Measurements from ENCODE around the gene COPS3.
"Not testable (repeated sequence)": the region's sequence is repeated elsewhere in the genome, so short reads cannot be mapped to it uniquely, and the experiment has no call there.

Gene COPS3

GRCh38 chr17:17301659-17302058 is 20.6 kb upstream of the COPS3 start:
- not testable (repeated sequence) for DNase-seq (ENCODE audit: low read depth in 3 of 3)

- peak in 1 of 3 donors; percentile 56 for DNase-seq (ENCODE audit: low read depth in 3 of 3)
Measured at GRCh38 chr17:17300624-17301568, 19.9 kb upstream of the COPS3 start.

- no peak for DNase-seq (ENCODE audit: low read depth in 3 of 3)
Measured at GRCh38 chr17:17298108-17298507, 17.1 kb upstream of the COPS3 start.

DNA sequence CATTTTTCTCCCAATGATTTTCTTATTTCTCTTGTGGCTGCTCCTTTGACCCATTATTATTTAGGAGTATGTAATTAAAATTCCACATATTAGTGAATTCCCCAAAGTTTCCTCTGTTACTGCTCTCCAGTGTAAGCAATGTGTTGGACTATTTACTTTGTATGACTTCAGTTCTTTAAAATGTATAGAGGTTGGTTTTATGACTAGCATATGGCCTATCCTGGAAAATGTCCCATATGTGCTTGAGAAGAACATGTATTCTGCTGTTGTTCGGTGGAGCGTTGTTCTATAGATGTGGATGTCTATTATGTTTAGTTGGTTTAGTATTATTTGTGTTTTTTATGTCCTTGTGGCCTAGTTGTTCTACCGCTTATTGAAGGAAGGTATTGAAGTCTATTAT is 16.2 kb upstream of the COPS3 start:
- no peak for DNase-seq (ENCODE audit: low read depth in 3 of 3)

DNA sequence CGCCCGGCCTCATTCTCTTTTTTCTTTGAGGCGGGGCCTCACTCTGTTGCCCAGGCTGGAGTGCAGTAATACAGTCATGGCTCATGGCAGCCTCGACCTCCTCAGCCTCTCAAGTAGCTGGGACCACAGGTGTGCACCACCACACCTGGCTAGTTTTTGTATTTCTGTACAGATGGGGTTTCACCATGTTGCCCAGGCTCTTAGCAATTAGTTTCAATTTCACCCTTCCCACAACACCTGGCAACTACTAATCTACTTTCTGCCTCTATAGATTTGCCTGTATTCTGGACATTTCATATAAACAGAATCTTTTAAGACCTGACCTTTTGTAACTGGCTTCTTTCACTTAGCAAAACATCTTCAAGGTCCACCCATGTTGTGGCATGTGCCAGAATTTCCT is 14.1 kb upstream of the COPS3 start:
- DNase-seq (ENCODE audit: low read depth in 3 of 3) = no peak

DNA sequence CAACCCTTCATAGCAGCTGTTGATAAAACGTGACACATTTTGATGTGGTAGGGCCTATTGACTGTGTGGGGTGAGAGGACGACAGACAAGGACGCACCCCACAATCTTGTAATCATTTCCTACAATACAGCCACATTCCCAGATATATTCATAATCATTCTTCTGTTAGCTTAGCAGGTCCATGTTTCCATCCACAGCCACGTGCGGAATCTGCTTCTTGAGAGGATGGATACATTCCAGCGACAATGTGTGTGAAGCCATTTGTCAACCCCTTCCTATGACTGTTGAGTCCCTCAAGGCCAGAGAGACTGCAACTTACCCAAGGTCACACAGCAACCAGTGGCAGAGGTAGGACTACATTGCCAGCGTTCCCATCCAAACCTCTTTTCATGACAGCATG is 8.7 kb upstream of the COPS3 start:
- no peak for DNase-seq (ENCODE audit: low read depth in 3 of 3)

- DNase-seq (ENCODE audit: low read depth in 3 of 3) = no peak
Measured at GRCh38 chr17:17289086-17289485, 8.0 kb upstream of the COPS3 start.

- no peak for DNase-seq (ENCODE audit: low read depth in 3 of 3)
Measured at GRCh38 chr17:17285951-17286350, 4.9 kb upstream of the COPS3 start.

GRCh38 chr17:17279316-17279715 is 1.7 kb downstream of the COPS3 start:
- no peak for DNase-seq (ENCODE audit: low read depth in 3 of 3)

- DNase-seq (ENCODE audit: low read depth in 3 of 3) = not testable (repeated sequence)
Measured at GRCh38 chr17:17277431-17277830, 3.6 kb downstream of the COPS3 start.

DNA sequence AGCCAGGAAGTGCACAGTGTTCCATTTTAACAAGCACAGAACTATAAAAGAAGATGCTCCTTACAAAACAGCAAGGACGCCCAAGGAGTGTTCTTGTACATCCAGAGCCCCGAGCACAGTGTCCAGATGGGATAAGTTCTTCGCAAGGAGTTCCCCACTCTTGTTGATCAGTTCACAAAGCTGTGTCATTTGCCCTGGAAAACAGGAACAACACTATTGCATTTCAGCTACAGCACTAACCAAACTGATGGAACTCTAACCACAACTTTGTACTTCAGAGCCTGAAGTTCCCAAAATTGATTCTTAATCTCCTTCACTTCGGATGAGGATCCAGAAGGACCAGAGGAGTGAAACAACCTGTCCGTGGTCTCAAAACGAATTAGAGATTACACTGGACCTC is 5.1 kb downstream of the COPS3 start:
- no peak for DNase-seq (ENCODE audit: low read depth in 3 of 3)

DNA sequence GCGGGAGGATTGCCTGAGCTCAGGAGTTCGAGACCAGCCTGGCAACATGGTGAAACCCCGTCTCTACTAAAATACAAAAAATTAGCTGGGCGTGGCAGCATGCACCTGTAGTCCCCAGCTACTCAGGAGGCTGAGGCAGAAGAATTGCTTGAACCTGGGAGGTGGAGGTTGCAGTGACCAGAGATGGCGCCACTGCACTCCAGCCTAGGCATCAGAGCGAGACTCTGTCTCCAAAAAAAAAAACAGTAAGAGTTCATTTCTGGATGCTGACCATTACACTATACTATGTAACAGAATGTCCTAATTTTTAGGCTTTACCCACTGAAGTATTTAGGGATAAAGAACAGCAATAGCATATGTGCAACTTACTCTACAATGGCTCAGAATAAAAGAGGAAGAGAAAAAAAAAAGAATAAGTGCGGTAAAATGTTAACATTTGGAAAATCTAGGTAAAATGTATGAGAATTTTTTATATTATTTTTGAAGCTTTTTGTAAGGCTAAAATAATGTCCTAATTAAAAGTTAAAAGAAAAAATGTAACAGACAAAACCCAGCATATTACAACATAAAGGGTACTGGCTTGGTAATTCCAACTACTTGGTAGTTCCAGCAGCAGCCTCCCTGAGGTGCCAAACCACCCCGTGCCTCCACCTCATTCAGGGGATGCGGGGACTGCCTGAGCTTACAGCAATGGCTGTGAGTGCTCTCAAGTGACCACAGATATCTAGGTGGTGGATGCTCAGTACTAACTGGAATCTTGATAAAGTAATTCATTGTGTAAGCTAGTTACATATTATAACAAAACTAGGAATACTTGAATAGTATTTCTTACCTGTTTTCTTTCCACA is 10.9 kb downstream of the COPS3 start:
- no peak for DNase-seq (ENCODE audit: low read depth in 3 of 3)

- DNase-seq (ENCODE audit: low read depth in 3 of 3) = no peak
Measured at GRCh38 chr17:17264430-17264829, 16.6 kb downstream of the COPS3 start.

DNA sequence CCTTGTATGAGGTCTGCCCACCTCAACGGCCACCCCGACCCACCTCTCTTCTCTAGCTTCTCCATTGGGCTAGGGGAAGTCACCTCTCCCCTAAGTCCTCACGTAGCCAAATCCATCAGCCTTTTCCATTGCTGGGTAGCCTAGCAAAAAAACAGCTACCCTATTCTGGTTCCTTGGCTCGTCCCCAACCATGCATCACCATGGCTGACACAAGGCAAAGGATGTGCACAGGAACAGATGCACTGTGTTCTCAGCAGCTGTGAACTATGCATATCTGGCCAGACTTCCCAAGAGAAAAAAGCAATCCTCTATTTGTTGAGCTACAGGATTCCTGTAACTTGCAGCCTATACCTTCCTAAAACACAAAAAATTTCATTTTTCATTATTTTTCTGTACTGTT is 22.0 kb downstream of the COPS3 start:
- no peak for DNase-seq (ENCODE audit: low read depth in 3 of 3)

DNA sequence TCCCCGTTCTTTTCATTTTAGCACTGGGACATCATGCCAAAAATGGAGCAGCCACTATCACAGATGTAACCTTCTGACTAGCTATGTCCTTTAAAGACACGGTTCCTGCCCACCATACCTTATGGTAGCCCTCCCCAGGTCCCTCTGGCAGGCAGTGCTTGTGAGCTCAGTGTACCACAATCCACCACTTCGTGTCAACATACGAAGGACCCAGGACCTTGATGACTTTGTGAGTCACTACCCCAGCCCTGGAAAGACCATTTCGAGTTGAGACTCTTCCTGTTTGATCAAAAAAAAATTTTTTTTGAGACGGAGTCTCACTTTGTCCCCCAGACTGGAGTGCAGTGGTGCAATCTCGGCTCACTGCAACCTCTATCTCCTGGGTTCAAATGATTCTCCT is 23.0 kb downstream of the COPS3 start:
- DNase-seq (ENCODE audit: low read depth in 3 of 3) = no peak

- no peak for DNase-seq (ENCODE audit: low read depth in 3 of 3)
Measured at GRCh38 chr17:17256316-17256715, 24.7 kb downstream of the COPS3 start.

- not testable (repeated sequence) for DNase-seq (ENCODE audit: low read depth in 3 of 3)
Measured at GRCh38 chr17:17255689-17256088, 25.4 kb downstream of the COPS3 start.

DNA sequence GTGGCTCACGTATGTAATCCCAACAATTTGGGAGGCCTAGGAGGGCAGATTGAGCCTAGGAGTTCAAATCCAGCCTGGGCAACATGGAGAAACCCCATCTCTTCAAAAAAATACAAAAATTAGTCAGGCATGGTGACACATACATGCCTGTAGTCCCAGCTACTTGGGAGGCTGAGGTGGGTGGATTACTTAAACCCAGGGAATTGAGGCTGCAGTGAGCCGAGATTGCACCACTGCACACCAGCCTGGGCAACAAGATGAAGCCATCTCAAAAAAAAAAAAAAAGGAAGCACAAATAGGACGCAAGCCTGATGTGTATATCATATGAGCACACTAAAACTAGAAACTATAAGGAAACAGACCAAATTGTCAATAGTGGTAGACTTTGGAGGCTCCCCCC is 27.0 kb downstream of the COPS3 start:
- no peak for DNase-seq (ENCODE audit: low read depth in 3 of 3)

GRCh38 chr17:17253406-17253805 is 27.6 kb downstream of the COPS3 start:
- no peak for DNase-seq (ENCODE audit: low read depth in 3 of 3)

DNA sequence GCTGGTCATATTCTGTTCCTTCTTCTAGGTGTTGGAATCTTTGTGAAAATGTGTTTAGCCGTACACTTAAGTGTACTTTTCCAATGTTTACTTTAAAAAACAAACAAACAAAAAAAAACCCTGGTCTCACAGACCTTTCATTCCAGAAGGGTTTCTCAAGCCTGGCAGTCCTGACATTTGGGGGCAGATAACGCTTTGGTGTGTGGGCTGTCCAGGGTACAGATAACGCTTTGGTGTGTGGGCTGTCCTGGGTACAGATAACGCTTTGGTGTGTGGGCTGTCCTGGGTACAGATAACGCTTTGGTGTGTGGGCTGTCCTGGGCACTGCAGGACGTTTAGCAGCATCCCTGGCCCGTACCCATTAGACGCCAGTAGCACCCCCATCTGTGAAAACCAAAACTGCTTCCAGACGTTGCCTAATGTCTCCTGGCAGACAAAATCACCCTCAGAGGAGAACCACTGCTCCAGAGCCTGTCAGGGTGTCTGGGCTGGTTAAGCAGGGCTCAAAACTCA is 28.8 kb downstream of the COPS3 start:
- DNase-seq (ENCODE audit: low read depth in 3 of 3) = no peak

DNA sequence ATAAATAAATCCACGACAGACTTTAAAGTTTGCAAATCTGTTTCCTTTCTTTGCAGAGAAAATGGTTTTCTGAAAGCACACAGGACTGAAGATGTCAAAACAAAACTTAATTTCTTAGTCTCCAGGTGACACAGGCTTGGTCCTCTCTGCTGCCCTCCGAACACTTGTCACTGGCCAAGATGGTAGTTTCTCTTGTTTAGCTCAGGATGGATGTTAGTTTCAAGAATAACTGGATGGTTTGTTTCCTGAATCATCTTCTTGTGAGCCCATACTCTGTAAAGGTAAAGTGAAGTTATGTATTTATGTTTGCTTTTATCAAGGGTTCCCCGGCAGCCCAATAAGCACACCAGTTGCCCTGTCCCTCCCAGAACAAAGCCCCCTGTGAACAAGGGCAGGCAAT is 34.2 kb downstream of the COPS3 start:
- no peak for DNase-seq (ENCODE audit: low read depth in 3 of 3)

GRCh38 chr17:17243163-17243562 is 37.9 kb downstream of the COPS3 start:
- DNase-seq (ENCODE audit: low read depth in 3 of 3) = no peak

- DNase-seq (ENCODE audit: low read depth in 3 of 3) = no peak
Measured at GRCh38 chr17:17242246-17242645, 38.8 kb downstream of the COPS3 start.
